Large intestine (tissue), 3 donors: ENCODE data around the gene PTPRU. TPM values are rescaled to one million over a fixed set of nuclear protein-coding genes. Genes with fewer than 3 reads are reported as not detected.
A peak's percentile ranks its signal among the peaks of the same experiment; 100 is the strongest.

ENCODE experiments used
- DNase-seq, 2 donors: peaks; one replicate each; pipeline versions ENCODE4 v3.0.0 to v3.0.0-alpha.2; 2013
- H3K27ac ChIP-seq: one replicate; pipeline ENCODE4 v1.5.1; 2013; ENCODE audit warnings: low read length
- H3K27me3 ChIP-seq: 2 replicates; pipeline ENCODE4 v1.6.1; 2013; ENCODE audit warnings: low read length; ENCODE audit not compliant: control insufficient read depth, insufficient read depth
- H3K36me3 ChIP-seq: 2 replicates; pipeline ENCODE4 v1.6.1; 2013; ENCODE audit warnings: low read length; ENCODE audit not compliant: control insufficient read depth, insufficient read depth
- H3K4me1 ChIP-seq: one replicate; pipeline ENCODE4 v1.6.1; 2013; ENCODE audit warnings: low read length; ENCODE audit not compliant: control insufficient read depth, insufficient read depth
- H3K4me3 ChIP-seq: one replicate; pipeline ENCODE4 v1.5.1; 2013; ENCODE audit warnings: low read length
- H3K9me3 ChIP-seq: one replicate; pipeline ENCODE4 v1.6.1; 2013; ENCODE audit warnings: mild to moderate bottlenecking, low read depth, low read length, moderate library complexity; ENCODE audit not compliant: control insufficient read depth
- WGBS: methylation state at CpG from one replicate; pipeline ENCODE4 v1.1.5; 2013; ENCODE audit warnings: low lambda C conversion rate; ENCODE audit not compliant: insufficient coverage; 5-methylcytosine and 5-hydroxymethylcytosine counted together
- polyA plus RNA-seq: library from polyadenylated mRNA; unstranded; fragments of 120-200 nt; gene quantifications from one replicate; pipeline ENCODE4 v1.2.1, GENCODE V29; 2013

PTPRU gene
- polyA plus RNA-seq, 1 donor = 17.6 TPM

- Histone ChIP-seq H3K27me3 (no peaks in the 10 kb centered on the region), H3K4me1 (no peaks in the 10 kb centered on the region), H3K36me3 (no peaks in the 10 kb centered on the region), H3K9me3 (no peaks in the 10 kb centered on the region), H3K4me3 (no peak overlapping the region), H3K27ac (no peak overlapping the region)
- DNase-seq = no peak
- WGBS = no CpG with 5 or more reads among the region's 8 CpGs
Observed at GRCh38 chr1:29251164-29252124, 15.1 kb downstream of the PTPRU start.

GRCh38 chr1:29253180-29253579 lies 16.9 kb downstream of the PTPRU start:
- DNase-seq = no peak

GRCh38 chr1:29254346-29254745 lies 18.0 kb downstream of the PTPRU start:
- Histone ChIP-seq H3K4me1 (peaks cover 2% of the 10 kb centered on the region), H3K36me3 (no peaks in the 10 kb centered on the region), H3K27me3 (peaks cover 10% of the 10 kb centered on the region), H3K4me3 (no peak overlapping the region), H3K27ac (no peak overlapping the region), H3K9me3 (no peaks in the 10 kb centered on the region)
- no peak for DNase-seq
- WGBS = no CpG with 5 or more reads among the region's 7 CpGs

More at GRCh38 chr1:29253180-29253579, 16.9 kb downstream of the PTPRU start:
- H3K4me3 ChIP-seq = no peak overlapping the region
- peaks cover 2% of the 10 kb centered on the region for H3K27me3 ChIP-seq
- WGBS = no CpG with 5 or more reads among the region's 3 CpGs
- no peaks in the 10 kb centered on the region for H3K9me3 ChIP-seq
- no peaks in the 10 kb centered on the region for H3K36me3 ChIP-seq
- H3K4me1 ChIP-seq = no peaks in the 10 kb centered on the region
- no peak overlapping the region for H3K27ac ChIP-seq

GRCh38 chr1:29255134-29255666 lies 18.9 kb downstream of the PTPRU start:
- H3K27ac ChIP-seq = no peak overlapping the region
- H3K4me3 ChIP-seq = no peak overlapping the region
- no peaks in the 10 kb centered on the region for H3K9me3 ChIP-seq
- H3K27me3 ChIP-seq = peaks cover 16% of the 10 kb centered on the region
- WGBS = 83% methylated on average over 1 of the region's 10 CpGs
- H3K36me3 ChIP-seq = no peaks in the 10 kb centered on the region
- H3K4me1 ChIP-seq = peaks cover 8% of the 10 kb centered on the region
- no peak for DNase-seq

- H3K4me1 ChIP-seq = peaks cover 9% of the 10 kb centered on the region
- DNase-seq = no peak
- peaks cover 3% of the 10 kb centered on the region for H3K36me3 ChIP-seq
- peaks cover 22% of the 10 kb centered on the region for H3K27me3 ChIP-seq
- no peak overlapping the region for H3K4me3 ChIP-seq
- no CpG with 5 or more reads among the region's 5 CpGs for WGBS
- peaks cover 3% of the 10 kb centered on the region for H3K9me3 ChIP-seq
- no peak overlapping the region for H3K27ac ChIP-seq
Observed at GRCh38 chr1:29256394-29256793, 20.1 kb downstream of the PTPRU start.

- H3K4me1 ChIP-seq = peaks cover 9% of the 10 kb centered on the region
- 52% methylated on average over 2 of the region's 11 CpGs for WGBS
- H3K4me3 ChIP-seq = no peak overlapping the region
Observed at GRCh38 chr1:29256979-29257804, 20.9 kb downstream of the PTPRU start.

GRCh38 chr1:29258189-29258975 lies 22.1 kb downstream of the PTPRU start:
- peaks cover 3% of the 10 kb centered on the region for H3K9me3 ChIP-seq
- no peak overlapping the region for H3K4me3 ChIP-seq
- peaks cover 9% of the 10 kb centered on the region for H3K4me1 ChIP-seq
- peaks cover 22% of the 10 kb centered on the region for H3K27me3 ChIP-seq
- DNase-seq = no peak
- no CpG with 5 or more reads among the region's 16 CpGs for WGBS
- H3K27ac ChIP-seq = no peak overlapping the region
- H3K36me3 ChIP-seq = peaks cover 3% of the 10 kb centered on the region

More at GRCh38 chr1:29256979-29257804, 20.9 kb downstream of the PTPRU start:
- Histone ChIP-seq H3K27ac (no peak overlapping the region), H3K27me3 (peaks cover 22% of the 10 kb centered on the region), H3K9me3 (peaks cover 3% of the 10 kb centered on the region), H3K36me3 (peaks cover 3% of the 10 kb centered on the region)
- no peak for DNase-seq

GRCh38 chr1:29258976-29259801 lies 22.9 kb downstream of the PTPRU start:
- Histone ChIP-seq H3K27me3 (peaks cover 22% of the 10 kb centered on the region), H3K9me3 (peaks cover 3% of the 10 kb centered on the region), H3K36me3 (peaks cover 3% of the 10 kb centered on the region), H3K27ac (no peak overlapping the region), H3K4me3 (peak overlapping the region; percentile 24), H3K4me1 (peaks cover 9% of the 10 kb centered on the region)
- DNase-seq = no peak
- WGBS = no CpG with 5 or more reads among the region's 38 CpGs

- H3K36me3 ChIP-seq = peaks cover 3% of the 10 kb centered on the region
- peaks cover 22% of the 10 kb centered on the region for H3K27me3 ChIP-seq
- H3K4me3 ChIP-seq = peak overlapping the region; percentile 24
- peaks cover 3% of the 10 kb centered on the region for H3K9me3 ChIP-seq
- peak; percentile 26 to 44 for DNase-seq
- H3K4me1 ChIP-seq = peaks cover 9% of the 10 kb centered on the region
- H3K27ac ChIP-seq = no peak overlapping the region
- no CpG with 5 or more reads among the region's 56 CpGs for WGBS
Observed at GRCh38 chr1:29259802-29260441, 23.6 kb downstream of the PTPRU start.
